Natural killer cell (primary cell): Measurements from ENCODE around the gene LCN1. TPM values are rescaled to one million over a fixed set of nuclear protein-coding genes. Genes with fewer than 3 reads are reported as not detected.

Source experiments
- ATAC-seq, 3 donors: fragments of 150-1000 bp in 2 of 3; fragments of 200-7000 bp in 1 of 3; cut with Tn5 transposase; 1 replicate in 1 of 3; 2 replicates in 2 of 3; pipeline ENCODE4 v1.10.0; 2021; ENCODE audit warnings: mild to moderate bottlenecking in 2 of 3, moderate library complexity in 2 of 3
- DNase-seq, 2 donors: peaks; one replicate each; pipeline versions ENCODE4 v3.0.0 to v3.0.0-alpha.2; 2013 to 2021; ENCODE audit warnings: mixed read lengths in 1 of 2
- H3K27ac ChIP-seq: one replicate; pipeline ENCODE4 v1.5.1; 2013; ENCODE audit warnings: mild to moderate bottlenecking, low read length
- H3K27me3 ChIP-seq: one replicate; pipeline ENCODE4 v1.6.1; 2013; ENCODE audit warnings: low read length; ENCODE audit not compliant: control insufficient read depth, insufficient read depth
- H3K36me3 ChIP-seq: one replicate; pipeline ENCODE4 v1.6.1; 2013; ENCODE audit warnings: low read length; ENCODE audit not compliant: control insufficient read depth, insufficient read depth
- H3K4me1 ChIP-seq: one replicate; pipeline ENCODE4 v1.6.1; 2013; ENCODE audit warnings: low read length; ENCODE audit not compliant: control insufficient read depth, insufficient read depth
- H3K4me3 ChIP-seq: one replicate; pipeline ENCODE4 v1.5.1; 2013; ENCODE audit warnings: low read length
- H3K9me3 ChIP-seq: one replicate; pipeline ENCODE4 v1.6.1; 2013; ENCODE audit warnings: low read length; ENCODE audit not compliant: control insufficient read depth, insufficient read depth
- H3K27ac Mint-ChIP-seq, 2 donors: one replicate each; pipeline ENCODE4 v1.8.0; 2022; ENCODE audit warnings: mild to moderate bottlenecking in 2 of 2, mixed read lengths in 2 of 2, moderate library complexity in 1 of 2
- H3K27me3 Mint-ChIP-seq, 2 donors: one replicate each; pipeline ENCODE4 v1.8.0; 2022; ENCODE audit warnings: low read depth in 2 of 2, mixed read lengths in 2 of 2
- H3K36me3 Mint-ChIP-seq: one replicate; pipeline ENCODE4 v1.8.0; 2022; ENCODE audit warnings: mixed read lengths
- H3K4me1 Mint-ChIP-seq, 2 donors: one replicate each; pipeline ENCODE4 v1.8.0; 2022; ENCODE audit warnings: mixed read lengths in 2 of 2
- H3K4me3 Mint-ChIP-seq: one replicate; pipeline ENCODE4 v1.8.0; 2022; ENCODE audit warnings: mild to moderate bottlenecking, moderate library complexity, mixed read lengths
- H3K9me3 Mint-ChIP-seq, 2 donors: one replicate each; pipeline ENCODE4 v1.8.0; 2022; ENCODE audit warnings: mixed read lengths in 2 of 2
- CTCF ChIP-seq: fragments of 200-600 bp; IDR thresholded peaks from one replicate; pipeline ENCODE4 v1.8.0; 2022; ENCODE audit warnings: antibody characterized with exemption
- WGBS: methylation state at CpG from one replicate; pipeline ENCODE4 v1.1.7; 2013; ENCODE audit warnings: missing lambda C conversion rate; ENCODE audit not compliant: insufficient coverage; 5-methylcytosine and 5-hydroxymethylcytosine counted together
- intact Hi-C: fragments of 100-400 bp; cut with micrococcal nuclease; formaldehyde crosslinking; loops from one replicate; pipeline ENCODE4 v1.14.2; 2022
- total RNA-seq, 4 donors: library from RNA; stranded (reverse); fragments of 120-200 nt in 1 of 4; gene quantifications; one replicate each; pipeline versions ENCODE4 v1.2.3 to v1.2.4, GENCODE V29; 2013 to 2022

Gene LCN1
- total RNA-seq, 3 donors from 2014 or later (not counting 1 experiment from before 2014, with no cell fraction given) = not detected

GRCh38 chr9:135521608-135522095, 412 bp downstream of the LCN1 start:
- DNase-seq (no peak), ATAC-seq (no peak)
- Histone ChIP-seq H3K27ac (no peak overlapping the region), H3K4me3 (no peak overlapping the region), H3K9me3 (no peaks in the 10 kb centered on the region), H3K27me3 (no peaks in the 10 kb centered on the region), H3K36me3 (no peaks in the 10 kb centered on the region), H3K4me1 (no peaks in the 10 kb centered on the region)
- Mint-ChIP-seq H3K9me3 (no peaks in the 10 kb centered on the region), H3K27ac (no peak overlapping the region), H3K27me3 (peaks cover 3 to 14% of the 10 kb centered on the region in 2 donors), H3K36me3 (no peaks in the 10 kb centered on the region), H3K4me1 (no peaks in the 10 kb centered on the region), H3K4me3 (no peak overlapping the region)
- WGBS = 87% methylated on average over 8 of the region's 11 CpGs
- intact Hi-C loops = no loop called here
- no peak for TF ChIP-seq CTCF

DNA sequence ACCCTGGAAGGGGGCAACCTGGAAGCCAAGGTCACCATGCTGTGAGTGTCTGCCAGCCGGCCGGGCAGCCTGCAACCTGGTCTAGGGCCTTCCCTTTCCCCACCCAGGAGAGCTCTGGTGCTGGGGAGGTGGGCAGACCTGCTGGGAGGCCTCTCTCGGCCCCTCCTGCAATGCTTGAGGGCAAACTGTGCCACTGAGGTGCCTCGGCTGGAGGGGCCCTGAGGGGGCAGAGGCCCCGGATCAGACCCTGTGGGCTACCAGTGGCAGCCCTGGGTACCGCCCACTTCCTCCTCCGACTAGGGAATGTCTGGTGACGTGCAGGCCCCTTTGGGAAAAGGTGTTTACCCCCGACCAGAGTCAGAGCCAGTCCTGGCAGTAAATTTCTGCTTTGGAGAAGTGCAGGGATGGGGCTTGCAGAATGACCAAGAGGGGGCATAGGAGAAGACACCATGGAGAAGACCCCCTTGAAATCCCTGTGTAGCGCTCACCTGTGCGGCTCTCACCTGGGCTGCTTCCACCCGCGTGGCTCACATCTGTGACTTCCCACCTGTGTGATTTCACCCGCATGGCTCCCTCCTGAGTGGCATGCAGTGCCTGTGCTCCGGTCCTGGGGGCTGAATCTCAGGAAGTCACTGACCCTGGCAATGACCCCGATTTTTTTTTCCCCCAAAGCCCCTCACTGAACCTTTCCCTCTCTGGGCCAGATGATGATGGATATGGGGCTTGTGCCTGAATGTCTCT, 1.1 kb downstream of the LCN1 start:
- WGBS = 62% methylated on average over 13 of the region's 16 CpGs
- Mint-ChIP-seq H3K4me3 (no peak overlapping the region), H3K27me3 (peaks cover 3 to 13% of the 10 kb centered on the region in 2 donors), H3K27ac (no peak overlapping the region), H3K9me3 (no peaks in the 10 kb centered on the region), H3K36me3 (no peaks in the 10 kb centered on the region), H3K4me1 (no peaks in the 10 kb centered on the region)
- Histone ChIP-seq H3K36me3 (no peaks in the 10 kb centered on the region), H3K27me3 (no peaks in the 10 kb centered on the region), H3K4me1 (no peaks in the 10 kb centered on the region), H3K4me3 (no peak overlapping the region), H3K27ac (no peak overlapping the region), H3K9me3 (no peaks in the 10 kb centered on the region)
- ATAC-seq (no peak), DNase-seq (peak in 1 of 2 donors; percentile 9)
- no peak for TF ChIP-seq CTCF
- intact Hi-C loops = no loop called here

GRCh38 chr9:135522931-135523330, 1.7 kb downstream of the LCN1 start:
- Mint-ChIP-seq H3K27me3 (peaks cover 3 to 7% of the 10 kb centered on the region in 2 donors), H3K4me3 (no peak overlapping the region), H3K9me3 (no peaks in the 10 kb centered on the region), H3K27ac (no peak overlapping the region), H3K36me3 (no peaks in the 10 kb centered on the region), H3K4me1 (no peaks in the 10 kb centered on the region)
- Histone ChIP-seq H3K27ac (no peak overlapping the region), H3K9me3 (no peaks in the 10 kb centered on the region), H3K36me3 (no peaks in the 10 kb centered on the region), H3K4me1 (no peaks in the 10 kb centered on the region), H3K27me3 (no peaks in the 10 kb centered on the region), H3K4me3 (no peak overlapping the region)
- 78% methylated on average over 17 of the region's 17 CpGs for WGBS
- peak in 1 of 2 donors; percentile 6 for DNase-seq
- TF ChIP-seq CTCF = no peak
- ATAC-seq = no peak
- intact Hi-C loops = no loop called here
